ENCODE measurements around the gene NHLRC4. TPM values are rescaled to one million over a fixed set of nuclear protein-coding genes. Genes with fewer than 3 reads are reported as not detected.

Gene NHLRC4
- total RNA-seq, 1 experiment from 2014 or later: 0.92 TPM

DNA sequence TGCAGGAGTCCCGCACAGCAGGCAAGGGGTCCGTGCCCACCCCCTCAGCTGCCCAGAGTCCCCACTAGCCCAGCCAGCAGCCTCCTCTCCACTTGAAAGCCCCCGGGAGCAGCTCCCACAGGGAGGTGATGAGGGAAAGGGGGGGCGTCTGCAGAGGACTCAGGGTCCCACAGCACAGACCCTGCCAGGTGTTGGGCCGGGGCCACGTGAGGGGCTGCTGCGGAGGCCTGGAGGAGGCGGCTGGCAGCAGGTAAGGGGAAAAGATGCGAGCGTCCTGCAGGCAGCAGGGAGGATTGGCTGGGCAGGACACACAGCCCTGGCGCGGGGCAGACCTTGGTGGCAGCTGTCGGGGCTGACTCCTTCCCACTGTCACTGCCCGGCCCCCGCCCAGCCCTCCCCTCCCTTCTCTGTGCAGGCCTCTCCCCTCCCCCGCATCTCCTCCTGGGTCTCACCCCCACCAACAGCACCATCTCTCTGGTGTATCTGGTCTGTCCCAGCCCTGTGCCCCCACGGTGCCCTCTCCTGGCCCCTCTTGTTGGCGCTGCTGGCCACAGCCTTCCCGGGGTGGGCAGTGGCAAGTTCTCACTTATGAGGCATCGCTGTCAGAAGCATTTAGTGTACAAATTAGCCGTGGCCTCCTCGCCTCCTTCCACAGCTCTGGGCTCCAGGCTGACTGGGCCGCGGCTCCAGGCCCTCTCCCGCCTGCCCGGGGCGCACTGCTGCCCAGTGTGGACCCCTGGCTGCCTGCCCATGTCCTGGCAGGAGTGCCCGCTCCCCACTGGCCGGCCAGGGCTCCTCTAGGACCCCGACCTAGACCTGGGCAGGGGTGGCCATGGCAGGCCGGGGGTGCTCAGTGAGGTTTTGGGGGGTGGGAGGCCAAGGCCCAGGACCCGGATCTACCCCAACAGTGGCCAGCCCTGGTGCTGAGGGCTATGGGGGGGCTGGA, 11.0 kb upstream of the NHLRC4 start:
- H3K4me1 Mint-ChIP-seq: no peaks in the 10 kb centered on the region
- no peak overlapping the region for H3K4me3 Mint-ChIP-seq
- DNase-seq (ENCODE audit: low spot score) (no peak), ATAC-seq (no peak)
- TF ChIP-seq, protein P1, sequence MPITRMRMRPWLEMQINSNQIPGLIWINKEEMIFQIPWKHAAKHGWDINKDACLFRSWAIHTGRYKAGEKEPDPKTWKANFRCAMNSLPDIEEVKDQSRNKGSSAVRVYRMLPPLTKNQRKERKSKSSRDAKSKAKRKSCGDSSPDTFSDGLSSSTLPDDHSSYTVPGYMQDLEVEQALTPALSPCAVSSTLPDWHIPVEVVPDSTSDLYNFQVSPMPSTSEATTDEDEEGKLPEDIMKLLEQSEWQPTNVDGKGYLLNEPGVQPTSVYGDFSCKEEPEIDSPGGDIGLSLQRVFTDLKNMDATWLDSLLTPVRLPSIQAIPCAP (CRISPR knock-in tag; IDR thresholded peaks at IDR 0.05): no peak
- no peak for TF ChIP-seq MYBL2 (CRISPR knock-in tag; IDR thresholded peaks at IDR 0.05)
- H3K27me3 Mint-ChIP-seq (ENCODE audit: low read depth): peaks cover 14% of the 10 kb centered on the region
- no peak overlapping the region for H3K27ac Mint-ChIP-seq
- H3K36me3 Mint-ChIP-seq: no peaks in the 10 kb centered on the region
- POLR2A ChIA-PET: interaction anchor here (0.5 kb wide), 1 partner anchor 102 kb away, joined by 4 read pairs; no protein-coding TSS in a partner anchor
- CTCF ChIA-PET: interaction anchor here (0.6 to 0.9 kb wide), 3 partner anchors 17 to 46 kb away, joined by 3 to 6 read pairs (median 3); no protein-coding TSS in a partner anchor
- H3K9me3 Mint-ChIP-seq: no peaks in the 10 kb centered on the region

DNA sequence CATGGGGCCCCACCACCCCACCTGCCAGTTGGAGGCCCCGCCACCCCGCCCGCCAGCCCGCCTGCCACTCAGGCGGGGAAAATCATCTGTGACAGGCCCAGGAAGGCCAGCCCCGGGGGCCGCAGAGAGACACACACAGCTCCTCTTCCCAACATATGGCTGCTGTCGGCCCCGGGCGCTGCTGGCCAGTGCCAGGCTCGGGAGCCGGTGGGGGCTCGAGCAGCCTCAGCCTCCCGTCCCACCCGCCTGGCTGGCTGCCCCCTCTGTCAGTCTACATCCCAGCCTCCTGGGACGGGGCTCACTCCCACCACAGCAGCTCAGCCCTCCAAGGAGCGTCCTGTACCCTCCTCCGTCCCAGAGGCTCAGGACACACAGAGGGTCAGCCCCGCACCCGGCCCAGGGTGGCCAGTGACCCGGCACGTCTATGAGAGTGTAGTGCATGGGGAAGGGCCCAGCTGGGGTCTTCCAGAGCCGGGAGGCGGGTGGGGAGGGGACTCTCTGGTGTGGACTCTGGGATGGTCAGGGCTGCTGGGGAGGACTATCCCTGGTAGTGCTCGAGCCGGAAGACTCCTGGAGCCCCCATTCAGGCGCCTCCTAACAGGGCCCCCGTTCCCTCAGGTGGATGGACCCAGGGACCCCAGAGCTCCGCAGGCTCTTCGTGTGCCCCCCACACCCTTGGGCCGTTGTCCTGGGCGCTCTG, 10.2 kb upstream of the NHLRC4 start:
- ATAC-seq (no peak), DNase-seq (ENCODE audit: low spot score) (no peak)
- Mint-ChIP-seq H3K27me3 (ENCODE audit: low read depth) (peaks cover 20% of the 10 kb centered on the region), H3K4me1 (no peaks in the 10 kb centered on the region), H3K27ac (no peak overlapping the region), H3K36me3 (no peaks in the 10 kb centered on the region), H3K9me3 (no peaks in the 10 kb centered on the region), H3K4me3 (no peak overlapping the region)
- POLR2A ChIA-PET: interaction anchor here (0.5 kb wide), 1 partner anchor 103 kb away, joined by 4 read pairs; no protein-coding TSS in a partner anchor
- CTCF ChIA-PET: interaction anchor here (0.6 to 0.9 kb wide), 2 partner anchors 20 to 46 kb away, joined by 3 to 6 read pairs; no protein-coding TSS in a partner anchor
- TF ChIP-seq RELA (CRISPR knock-in tag; IDR thresholded peaks at IDR 0.05; ENCODE audit: borderline replicate concordance) (no peak), FOXJ3 (CRISPR knock-in tag; IDR thresholded peaks at IDR 0.05; ENCODE audit: borderline replicate concordance) (no peak), CREM (CRISPR knock-in tag; IDR thresholded peaks at IDR 0.05) (no peak)
- TF ChIP-seq, protein P2, sequence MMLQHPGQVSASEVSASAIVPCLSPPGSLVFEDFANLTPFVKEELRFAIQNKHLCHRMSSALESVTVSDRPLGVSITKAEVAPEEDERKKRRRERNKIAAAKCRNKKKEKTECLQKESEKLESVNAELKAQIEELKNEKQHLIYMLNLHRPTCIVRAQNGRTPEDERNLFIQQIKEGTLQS (CRISPR knock-in tag; conservative IDR thresholded peaks at IDR 0.05): no peak
- TF ChIP-seq, protein P3, sequence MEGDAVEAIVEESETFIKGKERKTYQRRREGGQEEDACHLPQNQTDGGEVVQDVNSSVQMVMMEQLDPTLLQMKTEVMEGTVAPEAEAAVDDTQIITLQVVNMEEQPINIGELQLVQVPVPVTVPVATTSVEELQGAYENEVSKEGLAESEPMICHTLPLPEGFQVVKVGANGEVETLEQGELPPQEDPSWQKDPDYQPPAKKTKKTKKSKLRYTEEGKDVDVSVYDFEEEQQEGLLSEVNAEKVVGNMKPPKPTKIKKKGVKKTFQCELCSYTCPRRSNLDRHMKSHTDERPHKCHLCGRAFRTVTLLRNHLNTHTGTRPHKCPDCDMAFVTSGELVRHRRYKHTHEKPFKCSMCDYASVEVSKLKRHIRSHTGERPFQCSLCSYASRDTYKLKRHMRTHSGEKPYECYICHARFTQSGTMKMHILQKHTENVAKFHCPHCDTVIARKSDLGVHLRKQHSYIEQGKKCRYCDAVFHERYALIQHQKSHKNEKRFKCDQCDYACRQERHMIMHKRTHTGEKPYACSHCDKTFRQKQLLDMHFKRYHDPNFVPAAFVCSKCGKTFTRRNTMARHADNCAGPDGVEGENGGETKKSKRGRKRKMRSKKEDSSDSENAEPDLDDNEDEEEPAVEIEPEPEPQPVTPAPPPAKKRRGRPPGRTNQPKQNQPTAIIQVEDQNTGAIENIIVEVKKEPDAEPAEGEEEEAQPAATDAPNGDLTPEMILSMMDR (IDR thresholded peaks at IDR 0.05): no peak

DNA sequence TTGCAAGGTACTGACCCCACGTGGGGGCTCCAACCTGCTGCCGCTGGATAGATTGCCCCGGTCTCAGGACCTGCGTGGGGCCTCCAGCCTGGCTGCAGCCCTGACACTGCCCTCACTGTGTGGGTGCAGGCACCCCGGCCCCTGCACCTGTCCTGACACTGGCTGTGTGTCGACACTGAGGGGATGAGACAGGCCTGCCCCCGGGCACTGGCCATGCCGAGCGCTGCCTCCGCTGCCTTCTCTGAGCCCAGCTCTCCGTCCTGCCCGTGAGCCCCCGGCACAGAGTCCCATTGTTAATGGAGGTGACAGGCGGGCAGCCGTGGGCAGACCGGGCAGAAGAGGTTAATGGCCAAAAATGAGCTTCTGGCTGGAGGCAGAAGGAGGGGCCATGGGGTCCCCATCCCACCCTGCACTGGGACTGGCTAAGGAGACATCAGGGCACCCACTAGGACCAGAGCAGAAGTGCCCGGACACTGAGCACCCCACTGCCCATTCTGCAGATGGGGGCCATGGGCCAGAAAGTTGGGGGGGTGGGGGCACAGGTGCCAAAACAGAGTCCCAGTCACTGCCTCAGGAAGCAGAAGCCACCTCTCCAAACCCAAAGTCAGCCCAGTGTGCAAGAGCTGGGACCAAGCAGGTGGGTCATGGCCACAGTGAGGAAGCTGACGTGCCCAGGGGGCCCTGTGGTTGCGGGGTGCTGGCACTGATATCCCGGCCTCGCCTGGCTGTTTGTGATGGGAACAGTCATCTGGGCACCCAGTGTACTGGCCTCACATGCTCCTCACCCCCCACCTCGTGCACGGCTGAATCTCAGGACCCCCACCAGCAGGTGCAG, 9.1 kb upstream of the NHLRC4 start:
- H3K27ac Mint-ChIP-seq: no peak overlapping the region
- ATAC-seq (no peak), DNase-seq (ENCODE audit: low spot score) (no peak)
- peaks cover 28% of the 10 kb centered on the region for H3K27me3 Mint-ChIP-seq (ENCODE audit: low read depth)
- ChIA-PET CTCF (no interaction called here), POLR2A (no interaction called here)
- no peaks in the 10 kb centered on the region for H3K4me1 Mint-ChIP-seq
- no peaks in the 10 kb centered on the region for H3K9me3 Mint-ChIP-seq
- no peak overlapping the region for H3K4me3 Mint-ChIP-seq
- no peaks in the 10 kb centered on the region for H3K36me3 Mint-ChIP-seq
- TF ChIP-seq ZBTB21 (CRISPR knock-in tag; IDR thresholded peaks at IDR 0.05; ENCODE audit: borderline replicate concordance): no peak
- TF ChIP-seq, protein P4, sequence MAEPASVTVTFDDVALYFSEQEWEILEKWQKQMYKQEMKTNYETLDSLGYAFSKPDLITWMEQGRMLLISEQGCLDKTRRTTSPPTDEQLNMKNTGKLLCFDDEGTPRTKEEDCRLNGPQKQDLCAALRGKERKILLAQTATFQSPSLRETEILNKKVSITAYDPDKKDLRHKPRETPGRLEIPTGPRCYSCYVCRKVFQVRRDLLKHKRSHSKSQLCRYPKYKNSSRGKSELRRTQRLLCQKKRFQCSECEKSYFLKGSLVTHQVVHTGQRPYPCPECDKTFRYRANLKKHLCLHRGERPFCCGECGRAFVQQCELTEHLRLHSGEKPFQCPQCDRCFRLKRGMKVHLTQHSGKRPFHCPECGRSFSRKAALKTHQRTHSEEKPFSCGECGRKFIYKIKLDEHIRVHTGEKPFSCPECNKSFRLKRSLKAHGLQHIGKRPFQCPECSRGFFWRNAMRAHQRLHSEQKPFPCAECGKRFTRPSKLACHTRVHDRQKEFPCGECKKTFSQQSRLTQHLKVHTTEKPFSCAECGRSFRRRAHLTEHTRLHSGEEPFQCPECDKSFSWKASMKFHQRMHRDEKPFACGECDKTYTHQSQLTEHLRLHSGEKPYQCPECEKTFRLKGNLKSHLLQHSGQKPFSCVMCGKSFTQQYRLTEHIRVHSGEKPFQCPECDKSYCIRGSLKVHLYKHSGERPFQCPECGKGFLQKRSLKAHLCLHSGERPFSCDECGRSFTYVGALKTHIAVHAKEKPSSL (CRISPR knock-in tag; conservative IDR thresholded peaks at IDR 0.05): no peak
- TF ChIP-seq, protein P5, sequence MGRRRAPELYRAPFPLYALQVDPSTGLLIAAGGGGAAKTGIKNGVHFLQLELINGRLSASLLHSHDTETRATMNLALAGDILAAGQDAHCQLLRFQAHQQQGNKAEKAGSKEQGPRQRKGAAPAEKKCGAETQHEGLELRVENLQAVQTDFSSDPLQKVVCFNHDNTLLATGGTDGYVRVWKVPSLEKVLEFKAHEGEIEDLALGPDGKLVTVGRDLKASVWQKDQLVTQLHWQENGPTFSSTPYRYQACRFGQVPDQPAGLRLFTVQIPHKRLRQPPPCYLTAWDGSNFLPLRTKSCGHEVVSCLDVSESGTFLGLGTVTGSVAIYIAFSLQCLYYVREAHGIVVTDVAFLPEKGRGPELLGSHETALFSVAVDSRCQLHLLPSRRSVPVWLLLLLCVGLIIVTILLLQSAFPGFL (CRISPR knock-in tag; IDR thresholded peaks at IDR 0.05; ENCODE audit: borderline replicate concordance): no peak
- no peak for TF ChIP-seq SMAD3 (CRISPR knock-in tag; IDR thresholded peaks at IDR 0.05; ENCODE audit: borderline replicate concordance)
- no peak for TF ChIP-seq ZNF416 (CRISPR knock-in tag; IDR thresholded peaks at IDR 0.05)
- TF ChIP-seq FOXK1 (CRISPR knock-in tag; IDR thresholded peaks at IDR 0.05): no peak
- TF ChIP-seq ZNF138 (CRISPR knock-in tag; conservative IDR thresholded peaks at IDR 0.05): no peak
- TF ChIP-seq ZNF219 (CRISPR knock-in tag; IDR thresholded peaks at IDR 0.05; ENCODE audit: borderline replicate concordance): no peak
- TF ChIP-seq, protein P6, sequence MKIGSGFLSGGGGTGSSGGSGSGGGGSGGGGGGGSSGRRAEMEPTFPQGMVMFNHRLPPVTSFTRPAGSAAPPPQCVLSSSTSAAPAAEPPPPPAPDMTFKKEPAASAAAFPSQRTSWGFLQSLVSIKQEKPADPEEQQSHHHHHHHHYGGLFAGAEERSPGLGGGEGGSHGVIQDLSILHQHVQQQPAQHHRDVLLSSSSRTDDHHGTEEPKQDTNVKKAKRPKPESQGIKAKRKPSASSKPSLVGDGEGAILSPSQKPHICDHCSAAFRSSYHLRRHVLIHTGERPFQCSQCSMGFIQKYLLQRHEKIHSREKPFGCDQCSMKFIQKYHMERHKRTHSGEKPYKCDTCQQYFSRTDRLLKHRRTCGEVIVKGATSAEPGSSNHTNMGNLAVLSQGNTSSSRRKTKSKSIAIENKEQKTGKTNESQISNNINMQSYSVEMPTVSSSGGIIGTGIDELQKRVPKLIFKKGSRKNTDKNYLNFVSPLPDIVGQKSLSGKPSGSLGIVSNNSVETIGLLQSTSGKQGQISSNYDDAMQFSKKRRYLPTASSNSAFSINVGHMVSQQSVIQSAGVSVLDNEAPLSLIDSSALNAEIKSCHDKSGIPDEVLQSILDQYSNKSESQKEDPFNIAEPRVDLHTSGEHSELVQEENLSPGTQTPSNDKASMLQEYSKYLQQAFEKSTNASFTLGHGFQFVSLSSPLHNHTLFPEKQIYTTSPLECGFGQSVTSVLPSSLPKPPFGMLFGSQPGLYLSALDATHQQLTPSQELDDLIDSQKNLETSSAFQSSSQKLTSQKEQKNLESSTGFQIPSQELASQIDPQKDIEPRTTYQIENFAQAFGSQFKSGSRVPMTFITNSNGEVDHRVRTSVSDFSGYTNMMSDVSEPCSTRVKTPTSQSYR (CRISPR knock-in tag; IDR thresholded peaks at IDR 0.05): no peak

All from WTC11 (cell line).